ENCODE results near the gene CYP3A4.

Gene CYP3A4

GRCh38 chr7:99720800-99721595, 63.0 kb downstream of the CYP3A4 start:
- DNase-seq = no peak

GRCh38 chr7:99719996-99720769, 63.8 kb downstream of the CYP3A4 start:
- no peak for DNase-seq

GRCh38 chr7:99713995-99714570, 69.9 kb downstream of the CYP3A4 start:
- DNase-seq = no peak

- DNase-seq = no peak
Measured at GRCh38 chr7:99709838-99710578, 74.0 kb downstream of the CYP3A4 start.

- DNase-seq = no peak
Measured at GRCh38 chr7:99709260-99709659, 74.7 kb downstream of the CYP3A4 start.

- no peak for DNase-seq
Measured at GRCh38 chr7:99707096-99707495, 76.9 kb downstream of the CYP3A4 start.

All from T-helper 1 cell (primary cell).